COR-L47 (cell line): ENCODE results near the gene NRF1.
"Not testable (repeated sequence)": the region's sequence is repeated elsewhere in the genome, so short reads cannot be mapped to it uniquely, and the experiment has no call there.

Experiments
- DNase-seq: peaks from one replicate; lab custom pipeline; 2025; lab: John Stamatoyannopoulos, UW

The NRF1 gene

DNA sequence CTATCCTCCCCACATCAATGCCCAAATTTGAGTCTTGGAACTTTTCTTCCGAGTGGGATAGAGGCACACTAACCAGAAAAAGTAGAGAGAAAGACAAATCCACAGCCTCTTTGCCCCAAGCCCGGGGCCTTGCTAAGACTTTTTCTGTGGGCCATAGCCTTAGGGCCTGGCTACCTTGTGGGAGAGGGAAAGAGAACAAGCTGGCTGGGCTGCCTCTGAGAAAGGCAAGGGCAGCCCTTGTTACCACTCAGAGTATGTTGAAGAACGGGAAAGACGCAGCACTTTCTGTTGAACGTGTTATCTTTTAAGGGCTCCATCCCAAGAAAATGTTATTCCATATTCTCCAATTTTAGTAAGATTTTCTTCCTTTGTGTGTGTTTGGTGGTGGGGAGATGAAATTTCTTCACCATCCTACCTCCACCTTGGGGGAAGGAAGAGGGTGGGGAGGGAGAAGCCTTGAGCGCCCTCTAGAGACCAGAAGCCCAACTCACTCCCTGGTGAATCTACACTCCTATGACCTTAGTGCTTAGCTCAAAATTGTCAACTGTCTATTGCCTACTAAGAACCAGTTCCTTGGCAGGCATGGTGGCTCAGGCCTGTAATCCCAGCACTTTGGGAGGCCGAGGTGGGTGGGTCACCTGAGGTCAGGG is 3.9 kb upstream of the NRF1 start:
- DNase-seq: peak; percentile 26

DNA sequence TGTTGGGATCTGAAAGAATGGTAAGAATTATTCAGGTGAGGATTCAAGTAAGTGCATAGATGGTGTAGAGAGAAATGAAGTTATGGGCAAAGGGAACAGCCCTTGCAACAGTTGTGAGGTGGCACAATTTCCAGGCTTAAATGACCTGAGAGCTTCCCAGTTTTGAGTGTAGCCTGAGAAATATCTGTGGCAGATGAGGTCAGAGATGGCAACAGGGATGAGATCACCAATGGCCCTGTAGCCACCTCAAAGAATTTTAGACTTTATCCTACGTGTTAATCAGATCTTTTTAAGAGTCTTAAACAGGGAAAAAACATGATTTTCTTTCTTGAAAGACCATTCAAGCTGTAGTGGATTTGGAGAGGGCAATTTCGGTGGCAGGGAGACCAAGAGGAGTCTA is 1.9 kb upstream of the NRF1 start:
- no peak for DNase-seq

DNA sequence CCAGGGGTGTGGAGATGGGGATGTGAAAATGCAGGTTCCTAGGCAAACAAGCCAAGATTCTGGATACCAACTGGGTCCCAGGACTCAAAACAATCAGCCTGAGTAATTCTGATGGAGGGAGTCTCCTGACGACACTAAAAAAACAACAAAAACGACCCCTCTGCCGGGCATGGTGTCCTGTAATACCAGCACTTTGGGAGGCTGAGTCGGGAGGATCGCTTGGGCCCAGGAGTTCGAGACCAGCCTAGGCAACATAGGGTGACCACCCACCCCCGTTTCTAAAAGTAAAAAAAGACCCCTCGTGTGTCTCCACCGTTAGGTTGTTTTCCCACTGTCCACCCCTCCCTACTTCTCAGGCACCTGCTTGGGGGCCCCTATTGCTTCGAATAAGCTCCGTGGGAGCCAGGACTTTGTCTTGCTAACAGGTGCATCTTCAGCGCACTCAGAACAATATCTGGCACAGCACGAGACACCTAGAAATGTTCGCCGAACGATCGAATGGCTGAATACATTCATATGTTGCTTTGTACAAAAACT is 743 bp upstream of the NRF1 start:
- peak; percentile 39 for DNase-seq

- DNase-seq: peak; percentile 42
Observed at GRCh38 chr7:129612112-129613015, 844 bp downstream of the NRF1 start.

- no peak for DNase-seq
Observed at GRCh38 chr7:129613016-129613337, 1.5 kb downstream of the NRF1 start.

GRCh38 chr7:129615018-129615417 is 3.5 kb downstream of the NRF1 start:
- no peak for DNase-seq

- DNase-seq: no peak
Observed at GRCh38 chr7:129616530-129616929, 5.0 kb downstream of the NRF1 start.

DNA sequence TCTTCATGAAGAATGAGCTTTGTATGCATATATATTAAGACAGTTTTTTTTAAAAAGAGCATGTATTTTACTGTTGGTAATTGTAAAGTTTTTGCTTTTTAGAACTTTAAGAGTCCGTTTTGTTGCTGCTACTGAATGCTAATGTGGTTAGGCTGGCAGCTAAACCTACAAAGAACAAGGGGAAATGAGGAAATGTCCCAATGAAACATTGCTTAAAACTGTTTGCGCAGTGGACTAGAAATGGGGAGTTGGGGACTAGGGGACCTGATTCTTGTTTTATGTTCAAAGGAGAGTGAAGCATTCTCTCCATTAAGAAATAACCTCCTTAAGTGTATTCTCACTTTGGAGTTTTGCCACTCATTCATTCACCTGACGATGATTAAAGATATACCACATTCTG is 5.7 kb downstream of the NRF1 start:
- DNase-seq: no peak

DNA sequence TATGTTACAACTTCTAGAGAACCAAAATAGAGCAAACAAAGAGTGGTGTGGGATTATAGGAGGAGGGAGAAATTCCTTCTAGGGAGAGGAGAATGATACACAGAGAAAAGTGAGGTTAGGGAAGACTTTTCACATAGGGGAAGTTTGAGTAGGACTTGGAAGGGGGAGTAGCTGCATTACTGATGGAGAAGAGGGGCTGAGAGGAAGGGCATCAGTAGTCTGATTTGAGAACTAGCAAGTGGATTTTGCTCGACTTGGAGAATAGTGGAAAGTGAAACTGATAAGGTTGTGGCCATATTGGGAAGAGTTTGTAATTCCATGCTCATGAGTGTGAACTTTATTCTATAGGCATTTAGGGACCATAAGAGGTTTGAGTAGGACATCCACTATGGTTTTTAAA is 6.1 kb downstream of the NRF1 start:
- DNase-seq: no peak

DNA sequence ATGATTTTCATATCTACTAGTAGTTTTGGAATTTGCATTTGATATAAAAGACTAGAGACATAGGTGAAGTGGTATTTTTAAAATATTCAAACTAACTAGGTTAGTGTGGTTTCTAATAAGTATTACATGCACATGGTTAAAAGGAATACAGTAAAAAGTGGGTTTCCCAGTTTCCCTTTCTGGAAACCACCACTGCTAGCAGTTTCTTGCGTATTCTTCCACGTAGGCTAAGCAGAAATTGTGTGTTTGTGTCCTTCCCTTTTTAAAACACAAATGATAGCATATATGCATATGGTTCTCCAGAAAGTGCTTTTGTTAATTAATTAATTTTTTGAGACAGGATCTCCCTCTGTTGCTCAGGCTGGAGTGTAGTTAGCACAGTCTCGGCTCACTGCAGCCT is 15.4 kb downstream of the NRF1 start:
- no peak for DNase-seq

DNA sequence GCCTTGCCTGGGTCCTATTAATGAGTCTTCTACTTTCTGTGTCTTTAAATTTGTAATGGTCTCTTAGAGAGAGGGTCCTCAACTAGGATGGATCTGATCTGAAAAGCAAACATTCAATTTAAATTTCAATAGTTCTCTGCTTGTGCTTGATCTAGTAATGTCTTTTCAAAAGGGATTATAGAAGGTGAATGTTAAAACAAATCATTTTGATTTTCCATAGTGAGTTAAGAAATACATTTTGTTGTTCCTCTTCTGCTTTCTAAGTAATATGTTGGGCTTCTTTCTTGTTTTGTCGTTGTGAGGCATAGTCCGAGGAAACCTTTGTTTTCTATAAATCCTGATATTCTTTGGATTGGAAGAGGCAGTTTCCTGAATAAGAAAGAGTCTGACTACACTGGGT is 18.8 kb downstream of the NRF1 start:
- DNase-seq: no peak

DNA sequence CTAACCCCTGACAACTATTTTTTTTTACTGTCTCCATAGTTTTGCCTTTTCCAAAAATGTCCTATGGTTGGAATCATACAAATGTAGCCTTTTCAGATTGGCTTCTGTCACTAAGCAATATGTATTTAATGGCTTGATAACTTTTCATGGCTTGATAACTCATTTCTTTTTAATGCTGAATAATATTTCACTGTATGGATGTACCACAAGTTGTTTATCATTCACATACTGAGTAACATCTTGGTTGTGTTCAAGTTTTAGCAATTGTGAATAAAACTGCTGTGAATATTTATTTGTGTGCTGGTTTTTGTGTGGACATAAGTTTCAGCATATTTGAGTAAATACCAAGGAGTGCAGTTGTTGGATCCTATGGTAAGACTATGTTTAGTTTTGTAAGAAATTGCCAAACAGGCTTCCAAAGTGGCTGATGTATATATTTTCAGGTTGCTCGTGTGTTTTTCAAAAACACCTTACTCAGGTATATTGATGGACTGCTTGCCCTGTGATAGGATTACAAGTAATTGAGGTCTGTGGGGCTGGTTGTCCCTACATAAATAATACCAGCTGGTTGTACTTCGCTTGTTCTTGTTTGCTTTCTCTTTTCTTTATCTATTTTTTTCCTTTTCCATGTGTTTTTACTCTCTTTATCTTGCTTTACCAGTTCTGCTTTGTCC is 23.0 kb downstream of the NRF1 start:
- no peak for DNase-seq

GRCh38 chr7:129635300-129636029 is 23.9 kb downstream of the NRF1 start:
- DNase-seq: peak; percentile 61

- not testable (repeated sequence) for DNase-seq
Observed at GRCh38 chr7:129636030-129636550, 24.6 kb downstream of the NRF1 start.

- DNase-seq: no peak
Observed at GRCh38 chr7:129636641-129637040, 25.1 kb downstream of the NRF1 start.

- DNase-seq: no peak
Observed at GRCh38 chr7:129640400-129640799, 28.9 kb downstream of the NRF1 start.

- DNase-seq: no peak
Observed at GRCh38 chr7:129642871-129643549, 31.5 kb downstream of the NRF1 start.

- DNase-seq: peak; percentile 37
Observed at GRCh38 chr7:129643550-129644170, 32.1 kb downstream of the NRF1 start.

DNA sequence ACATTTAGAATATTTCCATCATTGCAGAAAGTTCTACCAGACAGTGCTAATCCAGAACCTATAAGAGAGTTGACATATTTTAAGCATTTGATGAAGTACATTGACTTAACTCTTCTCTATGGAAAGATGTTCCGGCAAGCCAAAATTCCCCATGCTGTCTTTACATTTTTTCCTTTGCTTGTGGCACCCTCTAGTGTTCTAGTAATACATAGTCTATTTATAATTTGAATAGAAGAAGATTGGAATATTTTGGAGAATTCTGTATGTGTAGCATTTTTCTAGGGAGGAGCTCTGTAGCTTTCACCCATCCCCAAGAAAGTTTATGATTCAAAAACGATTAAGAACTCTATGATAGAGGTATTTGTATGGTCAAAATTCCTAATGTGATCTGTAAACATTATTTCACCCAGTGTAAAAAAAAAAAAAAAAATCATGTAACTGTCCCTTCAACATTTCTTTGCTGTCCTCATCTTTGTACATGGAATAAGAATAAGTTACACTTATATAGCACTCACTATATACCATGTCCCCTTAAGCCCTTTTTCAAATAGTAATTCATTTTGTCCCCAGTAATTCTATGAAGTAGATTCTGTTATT is 33.2 kb downstream of the NRF1 start:
- peak; percentile 73 for DNase-seq

DNA sequence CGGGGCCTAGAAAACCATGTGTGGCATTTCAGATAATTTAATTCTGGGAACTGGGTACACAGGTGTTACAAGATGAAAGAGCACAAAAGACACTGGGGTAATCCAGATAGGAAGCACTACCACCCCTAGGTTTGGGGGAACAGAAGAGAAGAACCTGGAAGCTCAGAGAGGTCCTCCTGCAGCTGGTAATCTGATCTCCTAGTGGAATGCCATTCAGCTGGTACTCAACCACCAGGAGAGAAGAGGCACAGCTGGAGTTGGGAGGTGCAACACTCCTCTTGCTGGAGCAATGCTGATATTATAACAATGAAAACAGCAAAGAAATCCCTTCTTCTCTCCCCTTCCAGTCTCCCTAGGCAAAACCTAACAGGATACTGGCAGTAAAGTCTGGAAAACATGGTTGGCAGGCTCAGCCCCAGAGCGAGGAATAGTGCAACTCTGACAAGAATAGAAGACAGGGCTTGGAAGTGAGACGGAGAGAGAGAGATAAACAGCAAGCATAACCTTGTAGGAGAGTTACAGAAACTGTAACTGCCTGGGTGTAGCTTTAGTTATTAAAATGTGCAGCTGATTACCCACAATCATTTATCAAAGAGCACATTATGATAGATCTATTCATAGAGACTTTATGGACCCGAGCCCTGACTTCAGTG is 35.0 kb downstream of the NRF1 start:
- no peak for DNase-seq
